Neural cell (in vitro differentiated cells): Measurements from ENCODE around the gene RPL29.

Experiments
- EP300 ChIP-seq: fragments of 450-650 bp; conservative IDR thresholded peaks from 2 replicates; pipeline ENCODE4 v1.6.1; 2014; ENCODE audit warnings: antibody characterized with exemption, mild to moderate bottlenecking, moderate library complexity; ENCODE audit not compliant: poor library complexity, severe bottlenecking
- EZH2 ChIP-seq: fragments of 200-600, 300-800 bp; shearing (Covaris generic), sonication (generic); IDR thresholded peaks from 2 replicates; pipeline ENCODE4 v1.6.1; 2014; ENCODE audit warnings: antibody characterized with exemption, low read length, borderline replicate concordance, mild to moderate bottlenecking; ENCODE audit not compliant: insufficient read depth, poor library complexity, severe bottlenecking
- MXI1 ChIP-seq: fragments of 450-650 bp; conservative IDR thresholded peaks from 2 replicates; pipeline ENCODE4 v1.6.1; 2014; ENCODE audit warnings: antibody characterized with exemption, mild to moderate bottlenecking; ENCODE audit not compliant: poor library complexity, severe bottlenecking
- POLR2AphosphoS5 ChIP-seq: IDR thresholded peaks from 2 replicates; pipeline ENCODE4 v1.6.1; 2012
- RAD21 ChIP-seq: fragments of 450-650 bp; conservative IDR thresholded peaks from 2 replicates; pipeline ENCODE4 v1.6.1; 2014; ENCODE audit warnings: antibody characterized with exemption, mild to moderate bottlenecking, moderate library complexity
- TAF1 ChIP-seq: IDR thresholded peaks from 2 replicates; pipeline ENCODE4 v1.6.1; 2012; ENCODE audit warnings: low read depth
- TF ChIP-seq, protein P1 (sequence below): fragments of 450-650 bp; IDR thresholded peaks from 2 replicates; pipeline ENCODE4 v1.5.1; 2014; ENCODE audit warnings: antibody characterized with exemption, mild to moderate bottlenecking, moderate library complexity; ENCODE audit not compliant: poor library complexity, severe bottlenecking

DNA sequence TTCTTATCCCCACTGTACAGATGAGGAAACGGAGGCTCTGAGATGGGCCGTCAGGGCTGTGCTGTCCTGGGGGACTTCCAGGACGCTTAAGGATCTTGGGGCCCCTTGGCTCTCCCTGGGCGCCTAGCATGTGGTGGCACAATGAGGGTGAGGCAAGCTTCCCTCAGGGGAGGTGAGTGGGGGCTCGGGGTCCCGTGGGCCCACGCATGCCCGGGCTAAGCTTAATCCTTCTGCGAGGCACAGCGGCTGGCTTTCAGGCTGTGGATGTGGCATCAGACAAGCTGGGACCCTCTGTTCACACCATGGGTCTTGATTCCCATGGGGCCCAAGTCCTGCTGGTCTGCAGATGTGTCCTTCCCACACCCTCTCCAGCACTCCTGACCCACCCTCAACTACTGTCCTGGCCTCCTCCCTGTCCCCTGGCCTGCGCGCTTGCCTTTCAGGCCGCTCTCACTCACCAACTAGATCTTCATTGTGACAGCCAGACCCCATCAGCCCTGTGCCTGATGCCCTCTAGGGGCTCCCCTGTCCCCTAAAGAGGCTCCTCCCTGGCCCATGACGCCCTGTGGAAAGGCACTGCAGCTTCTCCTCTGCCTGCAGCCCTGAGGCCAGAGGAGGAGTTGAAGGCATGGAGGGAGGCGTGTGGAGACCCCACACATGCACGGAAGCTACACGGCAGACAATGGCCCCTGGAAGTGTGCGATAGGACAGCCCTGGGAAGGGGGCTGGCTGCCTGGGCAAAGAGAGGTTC, 49.3 kb upstream of the RPL29 start:
- TF ChIP-seq POLR2AphosphoS5 (no peak), EZH2 (no peak), EP300 (no peak), TAF1 (no peak), MXI1 (no peak), RAD21 (no peak)
- TF ChIP-seq, protein P1, sequence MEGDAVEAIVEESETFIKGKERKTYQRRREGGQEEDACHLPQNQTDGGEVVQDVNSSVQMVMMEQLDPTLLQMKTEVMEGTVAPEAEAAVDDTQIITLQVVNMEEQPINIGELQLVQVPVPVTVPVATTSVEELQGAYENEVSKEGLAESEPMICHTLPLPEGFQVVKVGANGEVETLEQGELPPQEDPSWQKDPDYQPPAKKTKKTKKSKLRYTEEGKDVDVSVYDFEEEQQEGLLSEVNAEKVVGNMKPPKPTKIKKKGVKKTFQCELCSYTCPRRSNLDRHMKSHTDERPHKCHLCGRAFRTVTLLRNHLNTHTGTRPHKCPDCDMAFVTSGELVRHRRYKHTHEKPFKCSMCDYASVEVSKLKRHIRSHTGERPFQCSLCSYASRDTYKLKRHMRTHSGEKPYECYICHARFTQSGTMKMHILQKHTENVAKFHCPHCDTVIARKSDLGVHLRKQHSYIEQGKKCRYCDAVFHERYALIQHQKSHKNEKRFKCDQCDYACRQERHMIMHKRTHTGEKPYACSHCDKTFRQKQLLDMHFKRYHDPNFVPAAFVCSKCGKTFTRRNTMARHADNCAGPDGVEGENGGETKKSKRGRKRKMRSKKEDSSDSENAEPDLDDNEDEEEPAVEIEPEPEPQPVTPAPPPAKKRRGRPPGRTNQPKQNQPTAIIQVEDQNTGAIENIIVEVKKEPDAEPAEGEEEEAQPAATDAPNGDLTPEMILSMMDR = no peak
